Thyroid gland (tissue), 4 donors: ENCODE results near the gene RTKN. TPM values are rescaled to one million over a fixed set of nuclear protein-coding genes. Genes with fewer than 3 reads are reported as not detected.
"Not testable (repeated sequence)": the region's sequence is repeated elsewhere in the genome, so short reads cannot be mapped to it uniquely, and the experiment has no call there.

Experiments used
- DNase-seq, 2 donors: peaks; one replicate each; pipeline ENCODE4 v3.0.0-alpha.2; 2019
- H3K27ac ChIP-seq, 3 donors: fragments of 200-600 bp; sonication (generic); 1 replicate in 2 of 3; 2 replicates in 1 of 3; pipeline ENCODE4 v1.5.1; 2016 to 2019; ENCODE audit warnings: mild to moderate bottlenecking in 1 of 3, moderate library complexity in 1 of 3
- H3K27me3 ChIP-seq: fragments of 200-600 bp; sonication (generic); one replicate; pipeline ENCODE4 v1.5.1; 2019
- H3K36me3 ChIP-seq, 2 donors: fragments of 200-600 bp; sonication (generic); one replicate each; pipeline ENCODE4 v1.5.1; 2016 to 2019
- H3K4me1 ChIP-seq, 2 donors: fragments of 200-600 bp; sonication (generic); one replicate each; pipeline ENCODE4 v1.5.1; 2017 to 2019
- H3K4me3 ChIP-seq, 3 donors: fragments of 200-600 bp; sonication (generic); replicated peaks in 1 of 3; 1 replicate in 2 of 3; 2 replicates in 1 of 3; pipeline ENCODE4 v1.5.1; 2016; ENCODE audit warnings: mild to moderate bottlenecking in 1 of 3
- H3K9me3 ChIP-seq: fragments of 200-600 bp; sonication (generic); one replicate; pipeline ENCODE4 v1.5.1; 2017
- POLR2A ChIP-seq, 2 donors: fragments of 450-650 bp; IDR thresholded peaks; one replicate each; pipeline ENCODE4 v1.6.1; 2017; ENCODE audit warnings: antibody characterized with exemption in 2 of 2, mild to moderate bottlenecking in 2 of 2, moderate library complexity in 1 of 2
- WGBS, 2 donors: methylation state at CpG; one replicate each; pipeline ENCODE4 v1.1.5; 2017; 5-methylcytosine and 5-hydroxymethylcytosine counted together
- intact Hi-C: fragments of 100-400 bp; cut with DNase I; formaldehyde crosslinking; loops from one replicate; pipeline ENCODE4 v1.15.1; 2023
- total RNA-seq, 4 donors: library from RNA; depleted of rRNA; stranded (reverse); fragments of >200 nt; gene quantifications; one replicate each; pipeline ENCODE4 v1.2.3, GENCODE V29; 2016
- TF ChIP-seq, protein P1 (sequence below), 6 experiments: fragments of 200-600 bp in 3 of 6; fragments of 450-650 bp in 3 of 6; sonication (generic) in 3 of 6; IDR thresholded peaks; one replicate each; pipeline ENCODE4 v1.5.1; 2016 to 2019; ENCODE audit warnings: antibody characterized with exemption in 6 of 6, mild to moderate bottlenecking in 2 of 6, inconsistent platforms in 1 of 6, moderate library complexity in 1 of 6

RTKN gene
- total RNA-seq, 4 donors from 2014 or later, result 24.5 to 41.9 (median 35.6) TPM

DNA sequence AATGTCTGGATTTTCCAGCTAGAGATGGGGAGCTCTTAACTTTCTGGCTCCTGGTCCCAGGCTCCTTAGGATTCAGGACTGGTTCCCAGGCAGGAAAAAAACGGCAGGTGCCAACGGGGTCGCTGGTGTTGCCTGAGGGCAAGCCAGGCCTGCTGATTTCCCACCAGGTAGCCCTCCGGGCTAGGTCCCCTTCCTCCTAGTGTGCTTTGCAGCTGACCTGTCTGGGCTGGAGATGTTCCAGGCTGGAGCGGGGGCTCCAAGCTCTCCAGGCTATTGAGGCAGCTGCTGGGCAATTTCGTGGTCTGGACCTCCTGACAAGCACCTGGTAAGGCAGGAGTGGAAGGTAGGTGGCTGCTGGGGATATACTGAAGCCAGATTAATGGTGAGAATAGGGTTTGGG, 32.7 kb upstream of the RTKN start:
- WGBS, 2 donors, result 91 to 96% methylated on average over 4 to 6 of the region's 6 CpGs
- no peaks in the 10 kb centered on the region for H3K27me3 ChIP-seq
- DNase-seq, result no peak
- no peak overlapping the region for H3K4me3 ChIP-seq
- H3K36me3 ChIP-seq, result peaks cover 14 to 16% of the 10 kb centered on the region in 2 donors
- TF ChIP-seq, protein P1, sequence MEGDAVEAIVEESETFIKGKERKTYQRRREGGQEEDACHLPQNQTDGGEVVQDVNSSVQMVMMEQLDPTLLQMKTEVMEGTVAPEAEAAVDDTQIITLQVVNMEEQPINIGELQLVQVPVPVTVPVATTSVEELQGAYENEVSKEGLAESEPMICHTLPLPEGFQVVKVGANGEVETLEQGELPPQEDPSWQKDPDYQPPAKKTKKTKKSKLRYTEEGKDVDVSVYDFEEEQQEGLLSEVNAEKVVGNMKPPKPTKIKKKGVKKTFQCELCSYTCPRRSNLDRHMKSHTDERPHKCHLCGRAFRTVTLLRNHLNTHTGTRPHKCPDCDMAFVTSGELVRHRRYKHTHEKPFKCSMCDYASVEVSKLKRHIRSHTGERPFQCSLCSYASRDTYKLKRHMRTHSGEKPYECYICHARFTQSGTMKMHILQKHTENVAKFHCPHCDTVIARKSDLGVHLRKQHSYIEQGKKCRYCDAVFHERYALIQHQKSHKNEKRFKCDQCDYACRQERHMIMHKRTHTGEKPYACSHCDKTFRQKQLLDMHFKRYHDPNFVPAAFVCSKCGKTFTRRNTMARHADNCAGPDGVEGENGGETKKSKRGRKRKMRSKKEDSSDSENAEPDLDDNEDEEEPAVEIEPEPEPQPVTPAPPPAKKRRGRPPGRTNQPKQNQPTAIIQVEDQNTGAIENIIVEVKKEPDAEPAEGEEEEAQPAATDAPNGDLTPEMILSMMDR (IDR thresholded peaks at IDR 0.05), result no peak
- no peak for TF ChIP-seq POLR2A (IDR thresholded peaks at IDR 0.05)
- intact Hi-C loops, result no loop called here
- H3K9me3 ChIP-seq, result no peaks in the 10 kb centered on the region
- peaks cover 5 to 16% of the 10 kb centered on the region in 2 donors for H3K4me1 ChIP-seq
- H3K27ac ChIP-seq, result no peak overlapping the region

DNA sequence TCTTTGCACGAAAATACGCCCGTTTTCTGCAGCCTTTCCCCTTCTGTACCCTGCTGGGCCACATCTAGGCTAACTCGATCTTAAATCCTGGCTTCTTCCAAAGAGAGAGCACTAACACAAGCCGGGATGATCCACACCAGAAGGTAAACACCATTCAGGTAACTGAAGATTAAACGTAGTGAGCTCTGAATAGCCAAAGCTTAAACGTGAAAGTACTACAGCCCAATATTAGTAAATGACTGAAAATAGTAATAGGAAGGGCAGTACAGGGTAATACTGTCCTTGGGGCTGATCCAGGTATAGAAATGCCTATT, 31.2 kb upstream of the RTKN start:
- no peak for DNase-seq
- intact Hi-C loops, result no loop called here
- TF ChIP-seq, protein P1 (IDR thresholded peaks at IDR 0.05), result no peak
- no peak for TF ChIP-seq POLR2A (IDR thresholded peaks at IDR 0.05)
- Histone ChIP-seq H3K27me3 (no peaks in the 10 kb centered on the region), H3K9me3 (no peaks in the 10 kb centered on the region), H3K4me1 (peaks cover 5 to 16% of the 10 kb centered on the region in 2 donors), H3K4me3 (peak overlapping the region; percentile 4 to 78 (median 35)), H3K27ac (peak overlapping the region; percentile 82 to 86 (median 83)), H3K36me3 (peaks cover 14 to 16% of the 10 kb centered on the region in 2 donors)
- 4 to 14% methylated on average over 7 of the region's 7 CpGs for WGBS, 2 donors

DNA sequence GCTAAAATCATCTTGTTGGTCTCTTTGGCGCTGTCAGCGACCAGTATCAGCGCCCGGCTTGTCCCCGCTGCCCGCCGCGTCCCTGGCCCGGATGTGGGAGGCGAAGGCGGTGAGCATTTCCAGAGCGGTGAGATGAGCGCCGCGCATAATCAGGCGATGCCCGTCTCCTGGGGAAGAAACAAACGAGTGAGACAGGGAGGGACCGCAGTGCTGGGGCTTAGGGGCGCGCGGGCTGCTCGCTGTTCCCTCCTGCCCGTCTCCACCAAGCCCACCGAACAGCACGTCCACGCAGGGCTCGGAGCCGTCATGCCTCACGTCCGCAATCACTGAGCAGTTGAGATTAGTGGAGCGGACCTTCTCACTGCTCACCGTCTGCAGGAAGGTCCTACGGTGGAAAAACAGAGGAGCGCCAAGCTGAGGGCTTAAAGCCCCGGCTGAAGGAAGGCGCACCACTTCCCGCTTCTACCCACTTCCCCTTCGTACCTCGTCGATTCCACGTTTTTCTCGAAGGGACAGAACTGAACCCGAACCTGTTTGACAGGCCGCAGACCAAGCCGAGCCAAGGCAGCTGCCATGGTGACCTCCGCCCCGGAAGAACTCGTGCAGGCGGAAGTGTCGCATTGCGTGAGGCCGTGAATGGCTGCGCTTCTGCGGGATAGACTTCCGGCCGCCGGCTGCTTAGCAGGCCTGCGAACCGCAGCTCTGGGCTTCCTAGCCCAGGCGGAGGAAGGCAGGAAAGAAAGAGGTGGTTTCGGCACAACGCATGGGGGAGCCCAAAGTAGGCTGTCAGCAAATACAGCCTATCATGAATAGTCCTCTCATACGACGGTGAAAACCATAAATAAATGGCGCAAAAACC, 30.6 kb upstream of the RTKN start, which contains the start of gene MRPL53:
MRPL53 (minus strand) TSS at position 595 of the 859 bp plus-strand sequence; CDS start at position 575, 20 bp downstream.
- TF ChIP-seq, protein P1 (IDR thresholded peaks at IDR 0.05), result no peak
- peak in 1 of 2 donors; percentile 80 for TF ChIP-seq POLR2A (IDR thresholded peaks at IDR 0.05)
- 1 to 2% methylated on average over 41 of the region's 66 CpGs for WGBS, 2 donors
- peaks cover 5 to 16% of the 10 kb centered on the region in 2 donors for H3K4me1 ChIP-seq
- H3K4me3 ChIP-seq, result peak within 1 kb of the TSS; percentile 4 to 78 (median 35)
- intact Hi-C loops, result no loop called here
- peak within 1 kb of the TSS; percentile 82 to 86 (median 83) for H3K27ac ChIP-seq
- H3K9me3 ChIP-seq, result no peaks in the 10 kb centered on the region
- DNase-seq, result peak; percentile 93 to 95
- peaks cover 14 to 16% of the 10 kb centered on the region in 2 donors for H3K36me3 ChIP-seq
- no peaks in the 10 kb centered on the region for H3K27me3 ChIP-seq

DNA sequence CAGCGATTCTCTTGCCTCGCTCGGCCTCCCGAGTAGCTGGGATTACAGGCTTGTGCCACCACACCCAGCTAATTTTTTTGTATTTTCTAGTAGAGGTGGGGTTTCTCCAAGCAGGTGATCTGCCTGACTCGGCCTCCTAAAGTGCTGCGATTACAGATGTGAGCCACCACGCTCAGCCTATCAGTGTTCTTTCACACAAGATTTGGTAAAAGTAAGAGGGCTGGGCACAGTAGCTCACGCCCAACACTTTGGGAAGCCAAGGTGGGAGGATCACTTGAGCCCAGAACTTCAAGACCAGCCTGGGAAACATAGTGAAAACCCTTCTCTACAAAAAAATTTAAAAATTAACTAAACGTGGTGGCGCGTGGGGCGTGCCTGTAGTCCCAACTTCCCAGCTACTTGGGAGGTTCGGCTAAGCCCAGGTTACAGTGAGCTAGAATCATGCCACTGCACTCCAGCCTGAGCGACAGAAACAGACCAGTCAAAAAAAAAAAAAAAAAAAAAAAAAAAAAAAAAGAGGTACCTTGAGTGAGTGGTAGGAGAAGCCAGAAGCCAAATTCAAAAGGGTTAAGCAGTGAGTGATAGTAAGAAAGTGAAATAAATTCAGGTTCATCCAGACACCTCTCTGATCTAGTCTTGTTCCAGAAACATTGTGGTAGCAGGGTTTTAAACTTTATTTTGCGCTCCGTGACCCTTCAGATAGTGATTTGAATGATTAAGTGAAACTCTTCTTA, 29.8 kb upstream of the RTKN start:
- Histone ChIP-seq H3K36me3 (peaks cover 14 to 16% of the 10 kb centered on the region in 2 donors), H3K4me3 (peak overlapping the region; percentile 4 to 78 (median 35)), H3K27ac (peak overlapping the region; percentile 82 to 86 (median 83)), H3K4me1 (peaks cover 5 to 16% of the 10 kb centered on the region in 2 donors), H3K27me3 (no peaks in the 10 kb centered on the region), H3K9me3 (no peaks in the 10 kb centered on the region)
- WGBS, 2 donors, result 62 to 66% methylated on average over 16 of the region's 16 CpGs
- intact Hi-C loops, result no loop called here
- TF ChIP-seq, protein P1 (IDR thresholded peaks at IDR 0.05), result no peak
- TF ChIP-seq POLR2A (IDR thresholded peaks at IDR 0.05), result no peak
- DNase-seq, result peak in 1 of 2 donors; percentile 6

DNA sequence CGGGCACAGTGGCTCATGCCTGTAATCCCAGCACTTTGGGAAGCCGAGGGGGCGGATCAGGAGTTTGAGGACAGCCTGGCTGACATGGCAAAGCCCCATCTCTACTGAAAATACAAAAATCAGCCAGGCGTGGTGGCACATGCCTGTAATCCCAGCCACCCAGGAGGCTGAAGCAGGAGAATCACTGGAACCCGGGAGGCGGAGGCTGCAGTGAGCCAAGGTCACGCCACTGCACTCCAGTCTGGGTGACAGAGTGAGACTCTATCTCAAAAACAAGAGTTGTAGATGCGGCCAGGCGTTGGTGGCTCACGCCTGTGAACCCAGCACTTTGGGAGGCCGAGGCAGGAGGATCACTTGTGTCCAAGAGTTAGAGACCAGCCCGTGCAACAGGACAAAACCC, 29.0 kb upstream of the RTKN start:
- WGBS, 2 donors, result 91 to 99% methylated on average over 12 of the region's 12 CpGs
- DNase-seq, H3K9me3 ChIP-seq, H3K27ac ChIP-seq, H3K4me3 ChIP-seq, intact Hi-C loops, H3K27me3 ChIP-seq: not testable (repeated sequence)
- Histone ChIP-seq H3K36me3 (peaks cover 14 to 16% of the 10 kb centered on the region in 2 donors), H3K4me1 (peaks cover 7 to 16% of the 10 kb centered on the region in 2 donors)
